C1 segment of cervical spinal cord (tissue), 14 donors: ENCODE measurements around the gene SLC4A5.

Experiments used
- DNase-seq, 14 donors: peaks; one replicate each; lab custom pipeline; 2025; lab: John Stamatoyannopoulos, UW

The SLC4A5 gene

GRCh38 chr2:74267068-74267467 lies 76.1 kb downstream of the SLC4A5 start:
- no peak for DNase-seq

DNA sequence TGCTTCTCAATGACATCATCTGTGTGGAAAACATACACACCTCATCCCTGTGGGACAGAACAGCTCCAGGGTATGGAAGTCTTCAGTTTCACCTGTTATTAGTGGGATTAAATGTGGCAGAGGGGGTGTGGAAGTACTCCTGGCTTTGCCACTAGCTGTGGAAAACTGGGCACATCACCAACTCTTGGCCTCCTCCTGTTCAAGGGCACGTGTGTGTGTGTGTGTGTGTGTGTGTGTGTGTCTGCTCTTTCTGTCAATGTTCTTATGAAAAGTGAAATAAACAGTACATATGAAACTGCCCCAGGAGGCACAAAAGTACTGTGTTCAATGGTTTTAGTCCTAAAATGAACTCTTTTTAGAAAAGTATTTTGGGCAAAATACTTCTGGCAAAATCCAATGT lies 78.9 kb downstream of the SLC4A5 start:
- no peak for DNase-seq

DNA sequence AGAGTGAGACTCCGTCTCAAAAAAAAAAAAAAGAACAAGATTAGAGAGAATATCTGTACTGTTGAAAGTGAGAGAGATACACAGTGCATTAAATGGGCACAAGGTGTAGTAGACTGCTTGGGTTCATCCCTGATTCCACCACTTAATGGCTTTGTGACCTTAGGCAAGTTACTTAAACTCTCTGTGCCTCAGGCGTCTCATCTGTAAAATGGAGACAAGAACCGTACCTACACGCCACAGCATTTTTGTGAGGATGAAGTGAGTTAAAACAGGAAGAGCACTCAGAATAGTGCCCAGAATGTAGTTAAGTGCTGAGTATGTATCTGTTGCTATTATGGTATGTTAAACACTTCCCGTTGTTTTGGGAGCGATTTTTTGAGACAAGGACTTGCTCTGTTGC lies 80.5 kb downstream of the SLC4A5 start:
- no peak for DNase-seq

DNA sequence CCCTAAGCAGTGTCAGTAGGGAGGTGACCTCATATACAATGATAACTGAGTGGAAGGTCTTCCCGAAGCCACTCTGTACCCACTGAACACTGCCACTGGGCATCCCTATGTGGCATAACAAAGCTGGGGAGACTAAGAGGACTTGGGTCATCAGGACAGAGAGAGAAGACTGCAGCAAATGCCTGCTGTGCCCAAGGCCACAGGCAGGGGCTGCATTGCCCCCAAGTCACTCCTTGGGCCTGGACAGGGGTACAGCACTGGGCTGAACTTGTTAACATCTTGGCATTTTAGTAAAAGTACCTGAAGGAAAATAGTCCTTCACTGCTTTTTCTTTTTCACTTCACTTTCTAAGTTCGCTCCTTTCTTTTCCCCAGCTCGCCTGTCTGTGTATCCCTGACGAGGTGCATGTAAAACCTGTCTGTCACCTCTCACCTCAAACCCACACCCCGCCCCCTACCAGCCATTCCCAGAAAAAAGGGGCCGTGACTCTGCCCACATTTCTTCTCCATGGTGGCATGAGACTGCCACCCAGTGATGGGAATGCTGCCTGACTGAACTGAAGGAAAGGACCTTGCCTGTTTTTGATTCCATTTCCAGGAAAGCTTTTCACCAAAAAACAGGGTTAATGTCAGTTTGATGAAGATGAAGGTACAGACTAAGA lies 81.9 kb downstream of the SLC4A5 start:
- DNase-seq: peak in 1 of 14 donors; percentile 3

DNA sequence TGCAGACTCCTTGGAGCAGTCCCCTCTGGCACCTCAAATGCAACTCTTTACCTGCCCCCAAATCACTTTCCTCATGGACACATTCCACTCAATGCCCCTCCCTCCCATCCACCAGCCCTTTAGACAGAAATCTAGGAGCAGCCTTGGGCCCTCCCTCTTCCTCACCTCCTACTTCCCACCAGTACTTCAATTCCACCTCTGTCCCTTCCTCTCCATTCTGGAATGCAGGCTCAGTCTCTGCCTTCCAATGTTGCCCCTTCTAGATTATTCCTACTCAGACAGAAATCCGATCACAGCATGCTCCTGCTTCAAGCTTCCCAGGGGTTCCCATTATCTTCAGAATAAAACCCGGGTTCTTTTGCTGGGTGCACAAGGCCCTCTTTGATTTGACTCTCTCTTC lies 82.7 kb downstream of the SLC4A5 start:
- no peak for DNase-seq

DNA sequence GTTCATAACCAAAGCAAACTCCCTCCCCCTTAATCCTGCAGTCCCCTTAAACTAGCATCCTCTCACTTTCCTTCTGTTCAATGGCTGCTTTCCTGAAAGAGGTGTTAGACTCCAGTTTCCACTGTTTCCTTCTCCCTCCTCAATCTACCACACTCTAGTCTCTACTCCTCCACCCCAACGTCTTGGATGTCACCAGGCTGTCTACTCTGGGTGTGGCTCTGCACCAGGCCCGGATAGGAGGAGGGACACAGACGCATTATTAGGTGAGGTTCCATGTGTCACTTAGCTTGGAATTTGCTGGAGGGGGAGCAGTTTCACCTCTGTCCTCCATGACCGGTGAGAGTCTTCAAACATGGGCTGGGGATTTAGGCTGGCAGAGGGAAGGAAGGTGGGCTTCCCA lies 83.5 kb downstream of the SLC4A5 start:
- no peak for DNase-seq

DNA sequence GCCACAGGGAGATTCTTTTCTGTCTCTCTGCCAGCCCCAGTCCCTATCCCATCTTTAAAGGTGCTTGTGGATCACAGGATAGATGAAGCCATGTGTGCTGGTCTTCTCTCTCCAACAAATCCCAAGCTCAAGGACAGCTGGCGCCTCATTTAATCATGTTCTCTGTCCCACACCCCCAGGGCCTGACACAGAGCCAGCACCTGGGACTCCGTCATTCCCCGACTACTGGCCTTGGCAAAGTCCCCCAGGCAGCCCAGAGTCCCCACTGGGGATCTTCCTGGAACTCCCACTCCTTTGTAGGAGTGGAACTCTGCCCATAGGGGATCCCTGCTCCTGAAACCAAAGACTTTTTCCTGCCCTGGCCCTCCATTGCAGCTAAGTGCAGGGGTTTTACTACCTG lies 84.0 kb downstream of the SLC4A5 start:
- no peak for DNase-seq

GRCh38 chr2:74255660-74256213 lies 87.5 kb downstream of the SLC4A5 start:
- no peak for DNase-seq

GRCh38 chr2:74253971-74254310 lies 89.3 kb downstream of the SLC4A5 start:
- no peak for DNase-seq

- DNase-seq: no peak
Observed at GRCh38 chr2:74253306-74253970, 89.8 kb downstream of the SLC4A5 start.

- no peak for DNase-seq
Observed at GRCh38 chr2:74252862-74253261, 90.4 kb downstream of the SLC4A5 start.

GRCh38 chr2:74252036-74252435 lies 91.2 kb downstream of the SLC4A5 start:
- DNase-seq: no peak

DNA sequence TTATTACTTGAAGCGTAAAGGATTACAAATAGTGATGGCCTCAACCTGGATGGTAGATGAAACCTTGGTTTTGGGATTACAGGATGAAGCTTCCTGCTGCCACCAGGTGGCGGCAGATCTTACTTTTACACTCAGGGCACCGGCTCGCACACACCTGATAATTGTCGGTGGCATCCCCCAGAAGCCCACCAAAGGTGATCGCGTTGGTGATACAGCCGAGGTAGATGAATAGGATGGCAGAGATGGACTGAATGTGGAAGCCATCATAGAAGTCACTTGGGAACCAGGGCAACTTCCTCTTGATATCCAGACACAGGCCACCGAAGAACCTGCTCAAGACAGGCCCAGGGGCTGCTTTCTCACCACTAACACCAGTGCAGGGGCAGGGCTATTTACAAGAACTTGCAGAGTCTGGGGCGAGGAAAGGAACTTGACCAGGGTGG lies 93.0 kb downstream of the SLC4A5 start:
- peak in 2 of 14 donors; percentile 19 to 25 for DNase-seq

- DNase-seq: peak in 1 of 14 donors; percentile 9
Observed at GRCh38 chr2:74249406-74250122, 93.7 kb downstream of the SLC4A5 start.

GRCh38 chr2:74246496-74247195 lies 96.6 kb downstream of the SLC4A5 start:
- no peak for DNase-seq

DNA sequence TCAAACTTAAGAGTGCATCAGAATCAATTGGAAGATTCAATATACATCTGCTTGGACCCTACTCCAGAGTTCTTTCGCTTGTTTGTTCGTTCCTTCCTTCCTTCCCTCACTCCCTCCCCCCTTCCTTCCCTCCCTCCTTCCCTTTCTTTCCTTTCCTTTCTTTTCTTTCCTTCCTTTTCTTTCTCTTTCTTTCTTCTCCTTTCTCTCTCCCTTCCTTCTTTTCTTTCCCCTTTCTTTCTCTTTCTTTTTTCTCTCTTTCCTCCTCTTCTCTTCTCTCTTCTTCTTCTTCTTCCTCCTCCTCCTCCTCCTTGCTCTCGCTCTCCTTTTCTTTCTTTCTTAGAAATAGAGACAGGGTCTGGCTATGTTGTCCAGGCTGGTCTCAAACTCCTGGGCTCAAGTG lies 98.9 kb downstream of the SLC4A5 start:
- no peak for DNase-seq

GRCh38 chr2:74242354-74243071 lies 100.7 kb downstream of the SLC4A5 start:
- DNase-seq: no peak

DNA sequence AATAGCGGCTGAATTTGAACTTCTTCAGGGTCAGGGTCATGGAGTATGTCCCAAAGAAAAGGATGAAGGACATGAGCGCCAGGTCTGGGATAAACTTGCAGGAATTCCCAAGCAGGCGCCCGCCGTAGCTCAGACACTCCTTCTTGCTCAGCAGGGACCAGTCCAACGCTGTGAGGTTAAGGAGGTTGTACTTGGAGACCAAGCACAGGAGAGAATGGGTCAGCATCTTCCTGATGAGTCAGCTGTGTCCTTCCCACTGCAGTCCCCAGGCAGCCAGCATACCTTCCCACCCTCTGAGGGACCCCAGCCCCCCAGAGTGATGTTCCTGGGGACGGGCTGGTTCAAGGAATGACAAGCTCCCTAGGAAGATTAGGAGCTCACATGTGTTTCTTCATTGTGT lies 103.9 kb downstream of the SLC4A5 start:
- DNase-seq: no peak

DNA sequence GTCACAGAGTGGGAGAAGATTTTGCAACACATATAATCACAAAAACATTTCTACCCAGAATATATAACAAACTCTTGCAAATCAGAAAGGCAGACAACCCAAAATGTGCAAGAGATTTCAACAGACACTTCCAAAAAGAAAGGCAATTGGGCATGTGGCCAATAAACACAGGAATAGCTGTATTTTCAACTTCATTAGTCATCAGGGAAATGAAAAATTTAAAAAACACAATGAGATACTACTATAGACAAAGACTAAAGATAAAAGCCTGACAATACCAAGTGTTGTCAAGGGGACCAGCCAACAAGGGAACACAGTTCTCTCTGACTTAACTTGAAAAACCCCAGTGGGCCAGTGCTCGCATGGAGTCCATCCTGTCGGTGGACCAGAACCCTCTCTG lies 104.3 kb downstream of the SLC4A5 start:
- DNase-seq: no peak

- no peak for DNase-seq
Observed at GRCh38 chr2:74235041-74235440, 108.2 kb downstream of the SLC4A5 start.

DNA sequence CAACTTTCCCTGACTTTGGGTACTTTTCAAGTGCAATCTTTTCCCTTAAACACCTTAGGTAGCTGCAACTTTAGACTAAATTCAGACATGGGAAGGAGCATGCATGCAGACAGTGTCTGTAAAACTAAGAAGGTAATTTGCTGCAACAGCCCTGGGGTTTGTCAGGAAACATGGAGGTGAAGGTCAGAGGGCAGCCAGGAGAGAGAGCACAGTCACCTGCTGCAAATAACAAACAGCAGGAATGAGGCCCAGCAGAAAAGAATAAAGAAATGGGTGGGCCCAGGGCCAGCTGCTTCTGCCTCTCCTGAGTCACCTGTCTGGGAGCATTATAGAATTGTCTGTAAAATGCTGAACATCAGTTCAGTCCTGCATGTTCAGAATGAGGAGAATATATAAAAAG lies 109.6 kb downstream of the SLC4A5 start:
- no peak for DNase-seq
